H1 (cell line): Measurements from ENCODE around the gene CCDC102A. TPM values are rescaled to one million over a fixed set of nuclear protein-coding genes. Genes with fewer than 3 reads are reported as not detected.

ENCODE experiments used
- CTCF ChIA-PET: fragments of 300-600 bp; sonication (Branson Sonifier 250); formaldehyde crosslinking; loops from one replicate; lab custom pipeline; 2021; ENCODE audit not compliant: partially characterized antibody; lab: Charles Lee
- POLR2A ChIA-PET: fragments of 300-600 bp; sonication (Branson Sonifier 250); formaldehyde crosslinking; loops from one replicate; lab custom pipeline; 2021; ENCODE audit warnings: inconsistent platforms; ENCODE audit not compliant: partially characterized antibody; lab: Charles Lee
- DNase-seq, 2 experiments: peaks; one replicate each; pipeline versions ENCODE4 v3.0.0 to v3.0.0-alpha.2; 2010 to 2022; ENCODE audit warnings: low spot score in 2 of 2, low read depth in 1 of 2, mixed read lengths in 1 of 2
- FAIRE-seq: peaks from 2 replicates; lab custom pipeline; 2011; peaks lifted over from hg19 to GRCh38; lab: Jason Lieb, UNC
- H2AFZ ChIP-seq: 2 replicates; pipeline ENCODE4 v1.8.1; 2012; ENCODE audit warnings: low read length, inconsistent platforms
- H2AK5ac ChIP-seq: 2 replicates; pipeline ENCODE4 v1.6.1; 2013; ENCODE audit warnings: low read depth, low read length
- H2BK120ac ChIP-seq: replicated peaks from 2 replicates; pipeline ENCODE3; 2013; ENCODE audit warnings: low read depth, low read length, inconsistent platforms
- H2BK12ac ChIP-seq: 2 replicates; pipeline ENCODE4 v1.6.1; 2013; ENCODE audit warnings: low read depth, low read length
- H2BK15ac ChIP-seq: 2 replicates; pipeline ENCODE4 v1.6.1; 2013; ENCODE audit warnings: low read length
- H2BK20ac ChIP-seq: 2 replicates; pipeline ENCODE4 v1.6.1; 2013; ENCODE audit warnings: low read length
- H2BK5ac ChIP-seq: 2 replicates; pipeline ENCODE4 v1.6.1; 2013; ENCODE audit warnings: low read depth, low read length
- H3K14ac ChIP-seq: 2 replicates; pipeline ENCODE4 v1.6.1; 2013; ENCODE audit warnings: inconsistent platforms; ENCODE audit not compliant: insufficient read length
- H3K18ac ChIP-seq: 2 replicates; pipeline ENCODE4 v1.6.1; 2013; ENCODE audit warnings: low read length; ENCODE audit errors: extremely low read depth
- H3K23ac ChIP-seq: 2 replicates; pipeline ENCODE4 v1.6.1; 2013; ENCODE audit warnings: inconsistent platforms; ENCODE audit not compliant: insufficient read length
- H3K23me2 ChIP-seq: 2 replicates; pipeline ENCODE4 v1.6.1; 2013; ENCODE audit warnings: low read depth, low read length
- H3K27ac ChIP-seq: 2 replicates; pipeline ENCODE4 v1.6.1; 2011; ENCODE audit warnings: low read depth, low read length, inconsistent platforms
- H3K27me3 ChIP-seq, 4 experiments: replicated peaks in 1 of 4; 1 replicate in 1 of 4; 2 replicates in 3 of 4; pipeline versions ENCODE4 v1.6.1 to v1.8.1; 2011 to 2013; ENCODE audit warnings: low read length in 3 of 4, mild to moderate bottlenecking in 3 of 4, inconsistent platforms in 2 of 4, mixed read lengths in 2 of 4, moderate library complexity in 1 of 4; ENCODE audit not compliant: control insufficient read depth in 3 of 4, insufficient read depth in 3 of 4; ENCODE audit errors: extremely low read depth in 1 of 4
- H3K36me3 ChIP-seq, 4 experiments: 2 replicates each; pipeline versions ENCODE4 v1.6.1 to v1.8.1; 2011 to 2013; ENCODE audit warnings: mild to moderate bottlenecking in 4 of 4, low read length in 3 of 4, moderate library complexity in 2 of 4, control low read depth in 1 of 4, inconsistent platforms in 1 of 4; ENCODE audit not compliant: insufficient read depth in 4 of 4, control insufficient read depth in 2 of 4
- H3K4ac ChIP-seq: replicated peaks from 2 replicates; pipeline ENCODE3; 2013; ENCODE audit warnings: low read length, low read depth, mixed read lengths, inconsistent platforms; ENCODE audit not compliant: insufficient read length
- H3K4me1 ChIP-seq, 4 experiments: replicated peaks in 1 of 4; 1 replicate in 1 of 4; 2 replicates in 3 of 4; pipeline versions ENCODE4 v1.6.1 to v1.8.1; 2011 to 2013; ENCODE audit warnings: low read length in 3 of 4, inconsistent platforms in 2 of 4, mixed read lengths in 1 of 4; ENCODE audit not compliant: insufficient read depth in 4 of 4, control insufficient read depth in 3 of 4
- H3K4me2 ChIP-seq, 2 experiments: 2 replicates each; pipeline versions ENCODE4 v1.6.1 to v1.8.1; 2011 to 2013; ENCODE audit warnings: low read depth in 2 of 2, low read length in 2 of 2, control low read depth in 1 of 2, inconsistent platforms in 1 of 2, mild to moderate bottlenecking in 1 of 2; ENCODE audit not compliant: insufficient read depth in 1 of 2
- H3K4me3 ChIP-seq, 4 experiments: fragments of 200-600, 300-600 bp in 1 of 4; sonication (generic), shearing (Covaris generic), sonication (Bioruptor Twin) in 1 of 4; 2 replicates each; pipeline versions ENCODE4 v1.5.1 to v1.8.1; 2011 to 2016; ENCODE audit warnings: low read length in 4 of 4, low read depth in 3 of 4, control low read depth in 2 of 4, inconsistent platforms in 2 of 4, mild to moderate bottlenecking in 2 of 4, mixed read lengths in 1 of 4, moderate library complexity in 1 of 4; ENCODE audit not compliant: insufficient read depth in 2 of 4; ENCODE audit errors: extremely low read depth in 1 of 4
- H3K56ac ChIP-seq: replicated peaks from 2 replicates; pipeline ENCODE3; 2013; ENCODE audit warnings: low read depth, mild to moderate bottlenecking, mixed read lengths, low read length, inconsistent platforms; ENCODE audit not compliant: insufficient read length
- H3K79me1 ChIP-seq: 2 replicates; pipeline ENCODE4 v1.6.1; 2013; ENCODE audit warnings: low read depth, low read length, control low read depth
- H3K79me2 ChIP-seq, 2 experiments: 2 replicates each; pipeline versions ENCODE4 v1.6.1 to v1.8.1; 2012 to 2013; ENCODE audit warnings: low read length in 2 of 2, mild to moderate bottlenecking in 2 of 2, inconsistent platforms in 1 of 2; ENCODE audit not compliant: insufficient read depth in 2 of 2, control insufficient read depth in 1 of 2
- H3K9ac ChIP-seq, 4 experiments: replicated peaks in 1 of 4; 1 replicate in 1 of 4; 2 replicates in 3 of 4; pipeline versions ENCODE4 v1.6.1 to v1.8.1; 2011 to 2013; ENCODE audit warnings: low read depth in 3 of 4, low read length in 3 of 4, control low read depth in 2 of 4, mild to moderate bottlenecking in 2 of 4, moderate library complexity in 2 of 4, inconsistent platforms in 1 of 4; ENCODE audit errors: extremely low read depth in 1 of 4
- H3K9me3 ChIP-seq, 2 experiments: 2 replicates each; pipeline versions ENCODE4 v1.6.1 to v1.8.1; 2012 to 2013; ENCODE audit warnings: mild to moderate bottlenecking in 2 of 2, moderate library complexity in 2 of 2, control low read depth in 1 of 2, inconsistent platforms in 1 of 2, low read depth in 1 of 2, low read length in 1 of 2, mixed read lengths in 1 of 2; ENCODE audit not compliant: insufficient read depth in 2 of 2
- H4K20me1 ChIP-seq, 2 experiments: replicated peaks in 1 of 2; 2 replicates each; pipeline versions ENCODE3 to v1.8.1; 2011 to 2013; ENCODE audit warnings: inconsistent platforms in 2 of 2, low read length in 2 of 2, mild to moderate bottlenecking in 1 of 2; ENCODE audit not compliant: insufficient read depth in 2 of 2, control insufficient read depth in 1 of 2
- H4K5ac ChIP-seq: 2 replicates; pipeline ENCODE4 v1.6.1; 2013; ENCODE audit warnings: low read length, low read depth, mixed read lengths, inconsistent platforms; ENCODE audit not compliant: insufficient read length
- H4K8ac ChIP-seq: 2 replicates; pipeline ENCODE4 v1.8.0; 2013; ENCODE audit warnings: mild to moderate bottlenecking, moderate library complexity, low read length, inconsistent platforms; ENCODE audit not compliant: insufficient read depth; ENCODE audit errors: extremely low read depth
- H4K91ac ChIP-seq: replicated peaks from 2 replicates; pipeline ENCODE3; 2013; ENCODE audit warnings: low read length, mixed read lengths, inconsistent platforms; ENCODE audit not compliant: insufficient read length
- CBX5 ChIP-seq: fragments of 300-800, 300-1000 bp; sonication (generic); IDR thresholded peaks from 2 replicates; pipeline ENCODE4 v1.7.1; 2016; ENCODE audit warnings: antibody characterized with exemption, low read length, low read depth
- CHD2 ChIP-seq: IDR thresholded peaks from 2 replicates; pipeline ENCODE4 v1.6.1; 2012; ENCODE audit warnings: low read length, improper control_type of control experiment
- EP300 ChIP-seq, 2 experiments: IDR thresholded peaks; 1 replicate in 1 of 2; 2 replicates in 1 of 2; pipeline ENCODE4 v1.6.1; 2011 to 2012; ENCODE audit warnings: low read depth in 2 of 2, low read length in 2 of 2, mild to moderate bottlenecking in 2 of 2, borderline replicate concordance in 1 of 2, inconsistent platforms in 1 of 2, moderate library complexity in 1 of 2
- GABPA ChIP-seq: IDR thresholded peaks from 2 replicates; pipeline ENCODE4 v1.6.1; 2011; ENCODE audit warnings: mild to moderate bottlenecking, low read length, moderate library complexity, borderline replicate concordance; ENCODE audit not compliant: insufficient read depth
- HDAC2 ChIP-seq, 2 experiments: fragments of 300-600 bp in 1 of 2; sonication (generic) in 1 of 2; IDR thresholded peaks; 2 replicates each; pipeline ENCODE4 v1.6.1; 2011 to 2012; ENCODE audit warnings: low read depth in 2 of 2, low read length in 2 of 2, mild to moderate bottlenecking in 2 of 2, moderate library complexity in 2 of 2, borderline replicate concordance in 1 of 2, inconsistent platforms in 1 of 2
- KDM5A ChIP-seq: fragments of 200-600 bp; IDR thresholded peaks from 2 replicates; pipeline ENCODE4 v1.7.1; 2012; ENCODE audit warnings: mild to moderate bottlenecking, low read length, inconsistent platforms, mixed read lengths
- RFX5 ChIP-seq: IDR thresholded peaks from 2 replicates; pipeline ENCODE4 v1.6.1; 2011; ENCODE audit warnings: low read depth, low read length, improper control_type of control experiment, borderline replicate concordance
- SP4 ChIP-seq: IDR thresholded peaks from 2 replicates; pipeline ENCODE4 v1.6.1; 2012; ENCODE audit warnings: low read length, inconsistent platforms
- TAF1 ChIP-seq: IDR thresholded peaks from 2 replicates; pipeline ENCODE4 v1.6.1; 2011; ENCODE audit warnings: mild to moderate bottlenecking, low read depth, low read length
- TCF12 ChIP-seq: IDR thresholded peaks from 2 replicates; pipeline ENCODE4 v1.6.1; 2011; ENCODE audit warnings: low read depth, mild to moderate bottlenecking, low read length
- WGBS, 2 experiments: shearing (Covaris generic) in 1 of 2; methylation state at CpG; one replicate each; pipeline versions ENCODE4 v1.1.6 to v1.1.7; 2013 to 2015; ENCODE audit warnings: low lambda C conversion rate in 2 of 2, mixed read lengths in 2 of 2, inconsistent platforms in 1 of 2, low coverage in 1 of 2, missing lambda C conversion rate in 1 of 2; ENCODE audit not compliant: insufficient replicate concordance in 2 of 2, insufficient coverage in 1 of 2, insufficient read length in 1 of 2; ENCODE audit errors: extremely low coverage in 1 of 2, missing lambda C conversion rate in 1 of 2; 5-methylcytosine and 5-hydroxymethylcytosine counted together
- polyA plus RNA-seq, 7 experiments: library from polyadenylated mRNA; depleted of rRNA in 3 of 7; stranded (reverse) in 5 of 7; unstranded in 2 of 7; fragments of >200 nt in 5 of 7; fragments of 200-250 nt in 2 of 7; gene quantifications; 1 replicate in 5 of 7; 2 replicates in 1 of 7; 4 replicates in 1 of 7; pipeline versions ENCODE4 v1.2.1 to v1.2.3, GENCODE V29; 2011 to 2013; ENCODE audit warnings: missing spikeins in 2 of 7, mixed read lengths in 2 of 7
- total RNA-seq: library from RNA; stranded (reverse); fragmentation: NEBNext Ultra II Directional; extraction: Animal tissue kit (Norgen Biotek cat#: 25700); gene quantifications from 2 replicates; pipeline ENCODE4 v1.2.1, GENCODE V29; 2021

CCDC102A gene
- total and polyA plus RNA-seq, 2 of the 8 experiments (the other 6 are each of a cell fraction or from before 2014, with no cell fraction given) = 4.0 to 7.5 TPM

DNA sequence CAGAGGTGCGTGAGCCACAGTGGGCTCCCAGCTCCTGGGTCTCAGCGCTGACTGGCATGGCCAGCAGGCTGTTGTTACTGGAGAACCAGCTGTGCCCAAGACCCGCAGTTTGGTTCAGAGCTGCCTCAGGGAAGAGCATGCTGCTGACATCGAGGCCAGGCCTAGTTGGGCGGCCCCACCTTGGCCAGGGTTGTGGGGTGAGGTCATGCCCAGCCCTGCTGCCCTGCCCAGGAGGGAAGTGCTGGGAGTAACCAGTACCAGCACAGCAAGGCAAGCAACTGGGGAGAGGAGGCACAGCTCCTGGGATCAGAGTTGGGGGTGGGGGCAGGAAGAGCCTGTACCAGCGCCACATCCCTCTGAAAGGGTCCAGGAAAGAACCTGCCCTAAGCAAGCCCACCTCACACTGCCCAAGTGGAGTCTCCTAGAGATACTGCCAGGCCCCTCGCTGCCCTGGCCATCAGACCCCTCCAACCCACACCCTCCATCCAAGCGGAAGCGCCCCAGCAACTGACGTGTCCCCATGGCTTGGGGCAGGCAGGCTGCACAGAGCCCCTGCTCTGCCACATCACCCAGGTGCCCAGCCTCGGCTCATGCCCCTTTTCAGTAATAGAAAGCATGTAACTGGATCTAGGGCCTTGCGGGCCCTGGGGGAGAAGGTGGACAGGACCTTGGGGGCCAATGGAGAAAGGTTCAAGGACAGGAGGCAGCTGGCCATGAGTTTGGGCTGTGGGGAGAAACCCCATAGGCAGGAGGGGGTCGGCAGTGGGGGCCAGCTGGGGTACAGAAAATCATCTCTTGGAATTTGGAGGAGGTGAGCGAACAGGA lies 51.1 kb downstream of the CCDC102A start:
- Histone ChIP-seq H3K4me1 (peaks cover 0 to 18% (median 10%) of the 10 kb centered on the region in 4 experiments; a peak in 6 of 7 replicates), H4K8ac (no peak overlapping the region), H3K9me3 (peaks cover 3 to 6% of the 10 kb centered on the region in 2 experiments; a peak in 1 of 4 replicates), H3K23ac (no peak overlapping the region), H4K20me1 (no peaks in the 10 kb centered on the region), H2BK20ac (no peak overlapping the region), H2BK5ac (no peak overlapping the region), H3K4me3 (peak overlapping the region; percentile 53 to 79 (median 72)), H3K27ac (no peak overlapping the region), H3K79me1 (no peaks in the 10 kb centered on the region), H3K27me3 (peaks cover 0 to 12% (median 4%) of the 10 kb centered on the region in 4 experiments; a peak in 4 of 7 replicates), H4K91ac (no peak overlapping the region), H3K56ac (no peak overlapping the region), H3K36me3 (no peaks in the 10 kb centered on the region), H3K4ac (peak overlapping the region; percentile 53), H2AK5ac (no peak overlapping the region), H3K18ac (no peak overlapping the region), H3K79me2 (no peaks in the 10 kb centered on the region), H2BK12ac (peak overlapping the region; percentile 43; the same call in 1 of the 2 replicates), H2AFZ (no peak overlapping the region), H3K4me2 (peak overlapping the region; percentile 59 to 89), H4K5ac (no peak overlapping the region), H3K9ac (no peak overlapping the region), H3K23me2 (peaks cover 9% of the 10 kb centered on the region; the same call in 1 of the 2 replicates), H2BK120ac (no peak overlapping the region), H3K14ac (no peak overlapping the region), H2BK15ac (no peak overlapping the region)
- ChIA-PET CTCF (interaction anchor here (0.8 to 14.6 kb wide), 7 partner anchors 9 to 163 kb away, joined by 3 to 144 read pairs (median 7); partner anchors contain the start of genes CCDC102A and POLR2C), POLR2A (interaction anchor here (0.7 to 1.8 kb wide), 10 partner anchors 11 to 52 kb away, joined by 3 to 6 read pairs (median 4); no protein-coding TSS in a partner anchor)
- FAIRE-seq (no peak), DNase-seq (no peak)
- no peak for TF ChIP-seq CBX5
- no peak for TF ChIP-seq EP300 (IDR thresholded peaks at IDR 0.05; ENCODE audit: borderline replicate concordance in 1 of 2, low read depth in 2 of 2, low read length in 2 of 2)
- no peak for TF ChIP-seq SP4
- TF ChIP-seq TAF1 = no peak
- TF ChIP-seq TCF12 = no peak
- no peak for TF ChIP-seq RFX5
- no peak for TF ChIP-seq GABPA
- no peak for TF ChIP-seq HDAC2 (IDR thresholded peaks at IDR 0.05; ENCODE audit: borderline replicate concordance in 1 of 2, low read depth in 2 of 2, low read length in 2 of 2)
- TF ChIP-seq CHD2 = no peak
- no peak for TF ChIP-seq KDM5A
- 72% methylated on average over 13 of the region's 14 CpGs; no CpG with 5 or more reads in 1 of the 2 experiments for WGBS, 2 experiments
